ENCODE measurements around the gene FHIT.

DNA sequence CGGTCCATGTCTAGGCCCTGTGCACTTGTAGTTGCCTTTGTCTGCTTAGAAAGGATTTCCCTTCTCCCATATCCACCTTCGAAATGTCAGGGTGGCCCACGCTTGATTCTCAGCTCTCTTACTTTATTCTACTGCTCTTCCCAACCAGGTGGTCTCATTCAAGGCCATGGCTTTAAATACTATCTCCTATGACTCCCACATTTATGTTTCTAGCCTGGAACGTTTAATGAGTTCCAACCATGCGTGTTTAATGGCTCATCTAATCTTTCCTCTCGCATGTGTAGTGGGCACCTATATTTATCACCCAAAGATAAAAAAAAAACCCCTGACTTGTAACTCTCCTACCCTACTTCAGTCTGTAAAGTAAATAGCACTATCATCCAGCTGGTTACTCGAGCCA, 1474.2 kb downstream of the FHIT start:
- TF ChIP-seq, protein P1, sequence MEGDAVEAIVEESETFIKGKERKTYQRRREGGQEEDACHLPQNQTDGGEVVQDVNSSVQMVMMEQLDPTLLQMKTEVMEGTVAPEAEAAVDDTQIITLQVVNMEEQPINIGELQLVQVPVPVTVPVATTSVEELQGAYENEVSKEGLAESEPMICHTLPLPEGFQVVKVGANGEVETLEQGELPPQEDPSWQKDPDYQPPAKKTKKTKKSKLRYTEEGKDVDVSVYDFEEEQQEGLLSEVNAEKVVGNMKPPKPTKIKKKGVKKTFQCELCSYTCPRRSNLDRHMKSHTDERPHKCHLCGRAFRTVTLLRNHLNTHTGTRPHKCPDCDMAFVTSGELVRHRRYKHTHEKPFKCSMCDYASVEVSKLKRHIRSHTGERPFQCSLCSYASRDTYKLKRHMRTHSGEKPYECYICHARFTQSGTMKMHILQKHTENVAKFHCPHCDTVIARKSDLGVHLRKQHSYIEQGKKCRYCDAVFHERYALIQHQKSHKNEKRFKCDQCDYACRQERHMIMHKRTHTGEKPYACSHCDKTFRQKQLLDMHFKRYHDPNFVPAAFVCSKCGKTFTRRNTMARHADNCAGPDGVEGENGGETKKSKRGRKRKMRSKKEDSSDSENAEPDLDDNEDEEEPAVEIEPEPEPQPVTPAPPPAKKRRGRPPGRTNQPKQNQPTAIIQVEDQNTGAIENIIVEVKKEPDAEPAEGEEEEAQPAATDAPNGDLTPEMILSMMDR (IDR thresholded peaks at IDR 0.05; ENCODE audit: low read depth, low read length) = no peak
- no peak for TF ChIP-seq EZH2phosphoT487 (IDR thresholded peaks at IDR 0.05; ENCODE audit: low read depth)
